ENCODE measurements around the gene CDKAL1.

The CDKAL1 gene

DNA sequence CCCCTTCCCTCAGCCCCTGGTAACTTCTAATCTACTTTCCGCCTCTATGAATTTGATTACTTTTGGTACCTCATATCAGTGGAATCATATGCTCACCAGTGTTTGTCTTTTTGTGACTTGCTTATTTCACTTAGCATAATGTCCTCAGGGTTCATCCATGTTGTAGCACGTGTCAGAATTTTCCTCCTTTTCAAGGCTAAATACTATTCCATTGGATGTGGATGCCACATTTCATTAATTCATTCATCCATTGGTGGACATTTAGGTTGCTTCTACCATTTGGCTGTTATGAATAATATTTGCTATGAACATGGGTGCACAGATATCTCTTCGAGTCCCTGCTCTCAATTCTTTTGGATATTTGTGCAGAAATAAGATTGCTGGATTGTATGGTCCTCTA is 670.7 kb downstream of the CDKAL1 start:
- H3K4me2 ChIP-seq (ENCODE audit: low read length): no peak overlapping the region
- H3K27me3 ChIP-seq (ENCODE audit: control insufficient read depth, insufficient read depth, low read length): no peaks in the 10 kb centered on the region
- H3K9ac ChIP-seq (ENCODE audit: low read depth, low read length): no peak overlapping the region
- no peaks in the 10 kb centered on the region for H3K36me3 ChIP-seq (ENCODE audit: insufficient read depth, low read length)
- H3K4me1 ChIP-seq (ENCODE audit: control insufficient read depth, insufficient read depth, low read length): no peaks in the 10 kb centered on the region
- H3K4me3 ChIP-seq (ENCODE audit: low read length): no peak overlapping the region
- H3K9me3 ChIP-seq (replicated peaks; ENCODE audit: low read length): no peaks in the 10 kb centered on the region

DNA sequence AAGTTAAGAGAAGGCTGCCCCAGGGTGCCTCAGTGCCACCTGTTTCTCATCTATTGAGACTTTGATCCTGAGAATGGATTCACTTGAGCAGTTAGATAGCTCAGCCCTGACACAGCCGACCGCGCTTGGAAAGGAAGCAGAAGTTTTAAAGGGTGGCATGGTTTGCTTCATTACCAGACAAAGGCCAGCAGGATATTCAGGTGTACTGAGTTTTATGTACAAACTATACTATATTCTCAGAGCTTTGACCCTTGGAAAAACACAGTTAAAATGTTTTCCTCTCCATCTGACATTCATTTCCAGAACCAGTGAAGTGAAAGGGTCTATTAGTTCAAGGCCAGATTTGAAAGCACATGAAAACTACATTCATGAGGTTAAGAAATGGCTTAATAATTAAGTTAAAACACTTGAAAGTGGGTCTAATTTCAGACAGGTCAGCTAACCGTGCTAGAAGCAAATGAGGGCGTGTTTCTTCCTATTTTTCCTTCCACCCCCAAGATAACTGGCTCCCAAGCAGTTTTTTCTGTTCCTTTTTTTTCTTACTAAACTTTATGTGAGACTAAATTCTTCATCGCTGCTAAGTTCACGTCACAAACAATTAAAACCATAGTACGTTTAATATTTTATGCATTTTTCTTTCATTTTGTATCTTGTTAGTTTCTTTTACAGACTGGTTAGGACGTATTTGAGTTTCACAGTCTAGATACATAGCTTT is 674.0 kb downstream of the CDKAL1 start:
- Histone ChIP-seq H3K4me3 (ENCODE audit: low read length) (no peak overlapping the region), H3K9ac (ENCODE audit: low read depth, low read length) (no peak overlapping the region), H3K4me1 (ENCODE audit: control insufficient read depth, insufficient read depth, low read length) (no peaks in the 10 kb centered on the region), H3K36me3 (ENCODE audit: insufficient read depth, low read length) (no peaks in the 10 kb centered on the region), H3K27me3 (ENCODE audit: control insufficient read depth, insufficient read depth, low read length) (no peaks in the 10 kb centered on the region), H3K9me3 (replicated peaks; ENCODE audit: low read length) (no peaks in the 10 kb centered on the region), H3K4me2 (ENCODE audit: low read length) (no peak overlapping the region)

DNA sequence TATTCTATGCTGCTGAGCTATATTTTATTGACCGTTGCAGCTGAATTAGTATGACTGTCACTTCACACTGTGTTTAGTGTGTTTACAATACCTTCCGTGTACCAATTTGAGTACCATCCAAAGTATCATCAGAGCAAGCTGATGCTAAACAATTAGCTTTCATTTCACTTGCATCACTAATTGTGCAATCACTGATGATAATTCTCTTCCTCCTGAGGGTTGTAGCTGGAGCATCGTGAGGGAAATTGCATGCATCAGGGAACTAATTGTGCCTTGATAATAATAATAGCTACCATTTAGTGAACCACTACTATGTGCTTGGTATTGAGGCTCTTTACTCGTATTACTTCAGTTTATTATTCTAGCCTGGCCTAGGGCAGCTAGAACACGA is 674.5 kb downstream of the CDKAL1 start:
- no peak overlapping the region for H3K4me3 ChIP-seq (ENCODE audit: low read length)
- H3K27me3 ChIP-seq (ENCODE audit: control insufficient read depth, insufficient read depth, low read length): no peaks in the 10 kb centered on the region
- H3K9me3 ChIP-seq (replicated peaks; ENCODE audit: low read length): no peaks in the 10 kb centered on the region
- no peak overlapping the region for H3K4me2 ChIP-seq (ENCODE audit: low read length)
- no peaks in the 10 kb centered on the region for H3K4me1 ChIP-seq (ENCODE audit: control insufficient read depth, insufficient read depth, low read length)
- H3K9ac ChIP-seq (ENCODE audit: low read depth, low read length): no peak overlapping the region
- H3K36me3 ChIP-seq (ENCODE audit: insufficient read depth, low read length): no peaks in the 10 kb centered on the region

DNA sequence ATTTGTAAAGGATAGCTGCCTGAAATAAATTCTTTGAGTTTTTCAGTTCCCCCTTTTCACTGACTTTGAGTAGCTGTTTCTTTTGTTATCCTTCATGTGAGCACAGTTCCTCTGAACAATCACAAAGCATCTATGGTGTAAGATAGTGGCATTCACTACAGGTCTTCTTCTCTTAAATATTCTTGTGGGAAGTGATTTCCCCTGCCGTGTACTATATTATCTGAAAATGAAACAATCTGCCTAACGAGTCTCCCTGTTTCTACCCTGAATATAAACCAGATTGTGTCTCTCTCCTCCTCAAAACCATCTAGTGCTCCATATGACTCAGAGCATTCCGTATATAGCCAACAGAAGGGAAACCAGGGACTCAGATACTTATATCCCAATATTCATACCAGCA is 679.2 kb downstream of the CDKAL1 start:
- Histone ChIP-seq H3K36me3 (ENCODE audit: insufficient read depth, low read length) (no peaks in the 10 kb centered on the region), H3K9ac (ENCODE audit: low read depth, low read length) (no peak overlapping the region), H3K4me1 (ENCODE audit: control insufficient read depth, insufficient read depth, low read length) (no peaks in the 10 kb centered on the region), H3K4me2 (ENCODE audit: low read length) (no peak overlapping the region), H3K4me3 (ENCODE audit: low read length) (no peak overlapping the region), H3K9me3 (replicated peaks; ENCODE audit: low read length) (no peaks in the 10 kb centered on the region), H3K27me3 (ENCODE audit: control insufficient read depth, insufficient read depth, low read length) (no peaks in the 10 kb centered on the region)

DNA sequence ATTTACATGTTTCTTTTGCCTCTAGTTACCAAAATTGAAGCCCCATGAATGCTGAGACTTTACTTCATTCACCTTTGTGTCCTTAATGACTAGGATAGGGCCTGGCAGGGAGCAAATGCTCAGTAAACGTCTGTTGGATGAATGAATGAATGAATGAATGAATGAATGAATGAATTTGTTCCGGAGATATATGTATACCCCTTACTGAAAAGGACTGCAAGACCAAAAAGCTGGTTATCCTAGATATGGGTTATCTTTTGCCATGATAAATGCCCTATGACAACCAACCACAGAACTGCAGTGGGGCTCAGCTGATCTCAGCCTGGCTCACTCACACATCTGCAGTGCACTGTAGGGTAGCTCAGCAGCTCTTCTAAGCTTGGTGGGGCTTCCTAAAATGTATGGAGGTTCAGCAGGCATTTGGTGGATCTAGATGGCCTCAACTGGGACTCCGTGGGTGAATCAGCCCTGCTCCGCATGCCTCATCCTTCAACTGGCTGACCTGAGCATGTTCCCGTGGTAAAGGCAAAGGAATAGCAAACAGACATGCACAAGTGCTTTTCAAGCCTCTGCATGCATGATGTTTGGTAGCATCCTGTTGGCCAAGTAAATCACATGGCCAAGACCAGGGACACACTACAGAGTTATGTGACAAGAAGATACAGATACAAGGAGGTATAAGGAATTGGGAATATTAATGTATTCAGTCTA is 680.6 kb downstream of the CDKAL1 start:
- Histone ChIP-seq H3K4me2 (ENCODE audit: low read length) (no peak overlapping the region), H3K27me3 (ENCODE audit: control insufficient read depth, insufficient read depth, low read length) (no peaks in the 10 kb centered on the region), H3K36me3 (ENCODE audit: insufficient read depth, low read length) (no peaks in the 10 kb centered on the region), H3K9me3 (replicated peaks; ENCODE audit: low read length) (no peaks in the 10 kb centered on the region), H3K4me3 (ENCODE audit: low read length) (no peak overlapping the region), H3K4me1 (ENCODE audit: control insufficient read depth, insufficient read depth, low read length) (no peaks in the 10 kb centered on the region), H3K9ac (ENCODE audit: low read depth, low read length) (no peak overlapping the region)

DNA sequence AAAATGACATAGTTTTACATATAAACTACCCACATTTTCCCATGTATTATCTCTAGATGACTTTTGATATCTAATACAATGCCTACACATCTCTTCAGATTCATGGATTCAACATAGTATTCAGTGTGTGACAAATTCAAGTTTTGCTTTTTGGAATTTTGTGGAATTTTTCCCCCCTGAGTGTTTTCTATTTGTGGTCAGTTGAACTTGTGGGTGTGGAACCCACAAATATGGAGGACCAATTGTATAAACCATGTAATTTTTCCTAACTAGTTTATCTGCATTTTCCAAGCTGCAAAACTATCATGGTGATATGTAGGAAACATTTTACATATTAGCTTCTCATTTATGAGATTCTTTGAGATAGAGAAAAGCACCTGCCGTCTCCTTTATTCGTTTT is 685.0 kb downstream of the CDKAL1 start:
- Histone ChIP-seq H3K4me3 (ENCODE audit: low read length) (no peak overlapping the region), H3K36me3 (ENCODE audit: insufficient read depth, low read length) (no peaks in the 10 kb centered on the region), H3K9ac (ENCODE audit: low read depth, low read length) (no peak overlapping the region), H3K4me2 (ENCODE audit: low read length) (no peak overlapping the region), H3K4me1 (ENCODE audit: control insufficient read depth, insufficient read depth, low read length) (no peaks in the 10 kb centered on the region), H3K9me3 (replicated peaks; ENCODE audit: low read length) (no peaks in the 10 kb centered on the region), H3K27me3 (ENCODE audit: control insufficient read depth, insufficient read depth, low read length) (no peaks in the 10 kb centered on the region)

DNA sequence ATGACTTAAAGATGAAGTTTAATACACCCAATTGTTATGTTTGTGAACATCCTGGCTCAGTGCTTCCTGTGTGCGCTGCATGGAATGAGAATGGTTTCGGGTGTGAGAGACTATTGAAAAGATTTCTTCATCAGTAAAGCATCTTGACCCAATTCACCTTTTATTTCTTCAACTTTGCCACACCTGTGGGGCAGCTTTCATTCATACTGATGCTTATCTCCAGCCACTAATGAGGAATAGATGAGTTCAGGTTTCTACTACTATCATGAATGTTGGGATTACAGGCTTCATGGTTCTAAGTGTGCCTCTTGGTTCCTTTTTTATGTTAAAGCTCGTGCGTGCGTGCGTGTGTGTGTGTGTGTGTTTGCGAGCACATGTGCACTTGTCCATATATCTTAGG is 685.6 kb downstream of the CDKAL1 start:
- H3K4me1 ChIP-seq (ENCODE audit: control insufficient read depth, insufficient read depth, low read length): no peaks in the 10 kb centered on the region
- no peak overlapping the region for H3K9ac ChIP-seq (ENCODE audit: low read depth, low read length)
- no peaks in the 10 kb centered on the region for H3K9me3 ChIP-seq (replicated peaks; ENCODE audit: low read length)
- no peak overlapping the region for H3K4me3 ChIP-seq (ENCODE audit: low read length)
- no peaks in the 10 kb centered on the region for H3K36me3 ChIP-seq (ENCODE audit: insufficient read depth, low read length)
- H3K27me3 ChIP-seq (ENCODE audit: control insufficient read depth, insufficient read depth, low read length): no peaks in the 10 kb centered on the region
- no peak overlapping the region for H3K4me2 ChIP-seq (ENCODE audit: low read length)

DNA sequence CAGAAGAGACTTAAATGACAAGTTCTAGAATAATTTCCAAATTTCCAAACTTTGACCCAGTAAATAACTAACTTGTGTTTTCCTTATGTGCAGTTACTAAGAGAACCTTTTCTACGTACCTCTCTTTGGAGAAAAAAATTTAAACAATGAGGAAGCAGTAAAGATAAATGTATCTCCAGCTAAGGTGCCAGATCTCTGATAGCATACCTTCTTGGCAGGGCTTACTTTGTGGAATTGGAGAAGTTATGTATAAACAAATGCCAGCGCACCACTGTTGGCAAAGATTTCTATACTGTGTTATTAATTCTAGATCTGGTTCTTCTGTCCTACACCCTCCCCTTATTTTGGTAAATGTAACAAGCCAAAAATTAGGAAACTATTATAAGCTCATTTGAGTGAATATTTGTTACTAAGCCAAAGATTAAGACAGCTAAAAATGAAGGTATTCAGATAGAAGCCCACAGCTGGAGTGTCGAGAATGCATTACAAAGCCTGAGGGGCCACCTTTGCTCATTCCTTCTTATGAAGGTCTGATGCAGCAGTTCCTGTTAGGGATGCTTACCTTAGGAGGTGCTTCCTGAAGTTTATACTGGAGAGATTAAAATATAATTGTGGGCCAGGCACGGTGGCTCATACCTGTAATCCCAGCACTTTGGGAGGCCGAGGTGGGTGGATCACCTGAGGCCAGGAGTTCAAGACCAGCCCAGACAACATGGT is 686.2 kb downstream of the CDKAL1 start:
- H3K27me3 ChIP-seq (ENCODE audit: control insufficient read depth, insufficient read depth, low read length): no peaks in the 10 kb centered on the region
- H3K4me2 ChIP-seq (ENCODE audit: low read length): no peak overlapping the region
- H3K4me1 ChIP-seq (ENCODE audit: control insufficient read depth, insufficient read depth, low read length): no peaks in the 10 kb centered on the region
- H3K4me3 ChIP-seq (ENCODE audit: low read length): no peak overlapping the region
- no peak overlapping the region for H3K9ac ChIP-seq (ENCODE audit: low read depth, low read length)
- no peaks in the 10 kb centered on the region for H3K9me3 ChIP-seq (replicated peaks; ENCODE audit: low read length)
- no peaks in the 10 kb centered on the region for H3K36me3 ChIP-seq (ENCODE audit: insufficient read depth, low read length)

DNA sequence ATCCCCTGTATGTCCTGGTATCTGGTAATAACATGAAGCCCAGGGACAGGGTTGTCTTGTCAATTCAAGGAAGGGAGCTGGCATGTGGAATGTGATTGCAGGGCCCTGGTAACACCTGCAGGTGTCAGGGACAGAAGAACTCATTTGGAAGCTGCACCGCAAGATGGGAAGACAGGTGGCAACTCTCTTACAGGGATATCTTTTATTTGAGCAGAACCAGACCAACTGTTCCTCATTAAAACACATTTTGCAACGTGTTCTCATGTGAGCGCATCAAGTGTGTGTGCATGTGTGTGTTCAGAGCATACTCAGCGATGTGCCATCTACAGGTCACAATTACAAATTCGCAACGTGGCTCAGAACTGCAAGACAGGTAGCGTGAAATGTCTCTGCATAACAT is 688.4 kb downstream of the CDKAL1 start:
- no peak overlapping the region for H3K4me3 ChIP-seq (ENCODE audit: low read length)
- no peaks in the 10 kb centered on the region for H3K9me3 ChIP-seq (replicated peaks; ENCODE audit: low read length)
- no peaks in the 10 kb centered on the region for H3K36me3 ChIP-seq (ENCODE audit: insufficient read depth, low read length)

DNA sequence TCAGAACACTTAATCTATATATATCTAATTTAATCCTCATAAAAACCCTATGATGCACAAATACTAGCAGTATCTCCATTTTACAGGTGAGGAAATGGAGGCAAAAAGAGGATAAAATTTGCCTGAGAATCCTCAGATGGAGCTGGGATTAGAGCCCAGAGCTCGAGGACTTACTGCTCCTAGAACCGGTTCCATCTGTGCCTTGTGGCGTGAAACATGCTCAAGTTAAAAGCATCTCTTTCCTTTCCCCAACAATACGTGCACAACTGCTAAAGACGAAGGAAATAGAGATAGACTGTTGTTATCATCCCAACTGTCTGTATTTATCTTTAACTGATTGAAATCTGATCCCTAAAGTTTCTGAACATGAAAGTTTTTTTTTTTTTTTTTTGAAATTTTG is 691.7 kb downstream of the CDKAL1 start:
- H3K4me1 ChIP-seq (ENCODE audit: control insufficient read depth, insufficient read depth, low read length): no peaks in the 10 kb centered on the region
- H3K36me3 ChIP-seq (ENCODE audit: insufficient read depth, low read length): peaks cover 3% of the 10 kb centered on the region
- H3K4me3 ChIP-seq (ENCODE audit: low read length): no peak overlapping the region
- H3K4me2 ChIP-seq (ENCODE audit: low read length): no peak overlapping the region
- no peaks in the 10 kb centered on the region for H3K27me3 ChIP-seq (ENCODE audit: control insufficient read depth, insufficient read depth, low read length)
- no peaks in the 10 kb centered on the region for H3K9me3 ChIP-seq (replicated peaks; ENCODE audit: low read length)
- no peak overlapping the region for H3K9ac ChIP-seq (ENCODE audit: low read depth, low read length)

More for the DNA sequence above, 688.4 kb downstream of the CDKAL1 start:
- H3K9ac ChIP-seq (ENCODE audit: low read depth, low read length): no peak overlapping the region
- H3K4me1 ChIP-seq (ENCODE audit: control insufficient read depth, insufficient read depth, low read length): no peaks in the 10 kb centered on the region
- H3K27me3 ChIP-seq (ENCODE audit: control insufficient read depth, insufficient read depth, low read length): no peaks in the 10 kb centered on the region
- H3K4me2 ChIP-seq (ENCODE audit: low read length): no peak overlapping the region

DNA sequence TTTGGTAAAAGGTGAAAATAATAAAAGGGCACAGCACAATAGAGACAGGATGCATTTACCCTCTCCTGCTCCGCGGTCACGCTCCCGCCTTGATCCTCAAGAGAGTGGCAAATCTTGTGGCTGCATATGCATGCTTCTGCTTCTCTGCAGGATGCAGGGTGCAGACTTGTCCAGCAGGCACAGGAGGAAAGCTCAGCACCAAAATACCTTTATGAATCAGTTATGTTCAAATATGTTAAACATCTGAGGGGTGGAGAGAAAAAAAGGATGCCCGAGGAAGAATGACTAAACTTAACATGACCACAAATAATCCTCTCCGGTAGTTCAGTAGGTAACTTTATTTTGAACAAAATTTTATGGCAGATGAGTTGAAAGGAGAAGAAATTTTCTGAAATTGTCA is 693.2 kb downstream of the CDKAL1 start:
- no peaks in the 10 kb centered on the region for H3K27me3 ChIP-seq (ENCODE audit: control insufficient read depth, insufficient read depth, low read length)
- H3K36me3 ChIP-seq (ENCODE audit: insufficient read depth, low read length): peaks cover 3% of the 10 kb centered on the region
- no peaks in the 10 kb centered on the region for H3K4me1 ChIP-seq (ENCODE audit: control insufficient read depth, insufficient read depth, low read length)
- H3K9me3 ChIP-seq (replicated peaks; ENCODE audit: low read length): no peaks in the 10 kb centered on the region
- H3K9ac ChIP-seq (ENCODE audit: low read depth, low read length): no peak overlapping the region
- H3K4me2 ChIP-seq (ENCODE audit: low read length): no peak overlapping the region
- H3K4me3 ChIP-seq (ENCODE audit: low read length): no peak overlapping the region
